Epithelial cell of proximal tubule (primary cell): Measurements from ENCODE around the gene ATP8A2. TPM values are rescaled to one million over a fixed set of nuclear protein-coding genes. Genes with fewer than 3 reads are reported as not detected.

ENCODE experiments used
- DNase-seq: peaks from one replicate; pipeline ENCODE4 v3.0.0-alpha.2; 2011; ENCODE audit warnings: low read depth
- H3K4me3 ChIP-seq: 2 replicates; pipeline ENCODE4 v1.5.1; 2011; ENCODE audit warnings: low read depth, mild to moderate bottlenecking, low read length
- total RNA-seq: library from RNA; depleted of rRNA; stranded (reverse); fragments of >200 nt; gene quantifications from 2 replicates; pipeline ENCODE4 v1.2.3, GENCODE V29; 2015
- TF ChIP-seq, protein P1 (sequence below): conservative IDR thresholded peaks from 2 replicates; pipeline ENCODE4 v1.5.1; 2012; ENCODE audit warnings: low read depth, mild to moderate bottlenecking, low read length

ATP8A2 gene
- total RNA-seq, 1 donor from 2014 or later, result 2.2 TPM

DNA sequence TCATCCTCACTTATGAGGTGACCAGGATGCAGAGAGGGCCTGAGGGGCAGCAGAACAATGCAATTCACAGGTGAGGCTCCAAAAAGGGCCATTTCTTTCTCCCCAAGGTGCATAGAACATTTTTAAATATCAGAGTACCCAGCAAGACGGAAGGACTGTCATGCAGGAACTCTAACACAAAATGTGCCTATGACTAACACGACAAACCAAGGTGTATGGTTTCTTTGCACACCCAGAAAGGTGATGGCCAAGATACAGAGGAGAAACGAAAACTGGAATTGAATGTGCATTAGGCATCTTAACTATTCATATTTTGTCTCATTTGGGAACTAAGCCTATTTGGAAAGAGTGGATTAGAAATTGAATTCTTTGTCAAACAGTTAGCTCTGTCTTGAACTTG is 650.2 kb downstream of the ATP8A2 start:
- TF ChIP-seq, protein P1, sequence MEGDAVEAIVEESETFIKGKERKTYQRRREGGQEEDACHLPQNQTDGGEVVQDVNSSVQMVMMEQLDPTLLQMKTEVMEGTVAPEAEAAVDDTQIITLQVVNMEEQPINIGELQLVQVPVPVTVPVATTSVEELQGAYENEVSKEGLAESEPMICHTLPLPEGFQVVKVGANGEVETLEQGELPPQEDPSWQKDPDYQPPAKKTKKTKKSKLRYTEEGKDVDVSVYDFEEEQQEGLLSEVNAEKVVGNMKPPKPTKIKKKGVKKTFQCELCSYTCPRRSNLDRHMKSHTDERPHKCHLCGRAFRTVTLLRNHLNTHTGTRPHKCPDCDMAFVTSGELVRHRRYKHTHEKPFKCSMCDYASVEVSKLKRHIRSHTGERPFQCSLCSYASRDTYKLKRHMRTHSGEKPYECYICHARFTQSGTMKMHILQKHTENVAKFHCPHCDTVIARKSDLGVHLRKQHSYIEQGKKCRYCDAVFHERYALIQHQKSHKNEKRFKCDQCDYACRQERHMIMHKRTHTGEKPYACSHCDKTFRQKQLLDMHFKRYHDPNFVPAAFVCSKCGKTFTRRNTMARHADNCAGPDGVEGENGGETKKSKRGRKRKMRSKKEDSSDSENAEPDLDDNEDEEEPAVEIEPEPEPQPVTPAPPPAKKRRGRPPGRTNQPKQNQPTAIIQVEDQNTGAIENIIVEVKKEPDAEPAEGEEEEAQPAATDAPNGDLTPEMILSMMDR, result no peak
- DNase-seq, result no peak
- H3K4me3 ChIP-seq, result no peak overlapping the region

DNA sequence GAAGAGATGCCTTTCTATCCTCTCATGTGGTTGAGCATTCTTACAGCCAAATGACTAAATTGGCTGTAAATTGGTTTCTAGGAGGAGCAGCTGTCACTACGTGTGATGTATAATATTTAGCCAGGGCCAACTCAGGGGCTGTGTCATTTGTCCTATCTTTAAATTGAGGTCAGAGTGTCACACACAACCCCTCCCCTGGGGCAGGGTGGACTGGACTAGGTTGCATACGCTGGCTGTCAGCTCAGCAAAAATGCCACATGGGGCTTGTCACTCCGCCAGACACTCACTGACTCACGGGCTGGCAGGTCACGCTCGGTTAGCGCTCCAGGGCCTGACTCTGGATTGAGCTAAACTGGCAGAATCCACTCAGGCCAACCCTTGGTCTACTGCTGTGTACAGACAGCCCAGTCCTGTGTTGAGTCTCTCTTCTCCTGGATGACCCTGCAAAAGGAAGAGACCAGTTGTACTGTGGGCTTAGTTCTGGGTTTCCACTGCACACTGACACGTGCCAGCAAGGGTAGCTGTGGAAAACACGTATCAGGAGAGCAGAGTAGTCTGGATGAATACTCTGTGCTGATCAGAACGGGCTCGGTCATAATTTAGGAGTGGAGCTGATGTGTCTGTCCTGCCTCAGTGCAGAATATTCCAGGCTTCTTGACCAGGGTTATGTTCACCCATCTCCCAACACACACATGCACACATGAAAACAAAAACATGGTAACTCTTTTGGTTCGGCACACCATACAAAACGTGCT is 650.9 kb downstream of the ATP8A2 start:
- TF ChIP-seq, protein P1, result no peak
- H3K4me3 ChIP-seq, result no peak overlapping the region
- peak; percentile 78 for DNase-seq

DNA sequence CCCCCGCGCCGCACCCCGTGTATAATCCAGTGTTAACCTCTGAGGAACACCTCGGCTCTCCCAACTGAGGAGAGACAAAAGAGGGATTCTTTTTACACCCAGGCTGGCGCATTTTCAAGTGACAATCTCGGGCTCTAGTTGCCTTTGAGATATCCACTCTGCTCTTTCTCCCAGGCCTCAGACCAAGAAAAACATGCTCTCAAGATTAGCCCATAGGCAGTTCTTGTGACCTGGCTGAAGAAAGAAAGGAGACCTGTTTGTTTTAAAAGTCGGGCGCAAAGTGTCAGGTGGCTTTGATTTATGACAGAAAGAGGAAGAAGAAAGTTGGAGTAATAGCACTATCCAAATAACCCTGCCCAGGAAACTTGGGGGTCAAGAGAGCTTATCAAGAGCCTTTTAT is 652.8 kb downstream of the ATP8A2 start:
- DNase-seq, result no peak
- TF ChIP-seq, protein P1, result no peak
- no peak overlapping the region for H3K4me3 ChIP-seq

DNA sequence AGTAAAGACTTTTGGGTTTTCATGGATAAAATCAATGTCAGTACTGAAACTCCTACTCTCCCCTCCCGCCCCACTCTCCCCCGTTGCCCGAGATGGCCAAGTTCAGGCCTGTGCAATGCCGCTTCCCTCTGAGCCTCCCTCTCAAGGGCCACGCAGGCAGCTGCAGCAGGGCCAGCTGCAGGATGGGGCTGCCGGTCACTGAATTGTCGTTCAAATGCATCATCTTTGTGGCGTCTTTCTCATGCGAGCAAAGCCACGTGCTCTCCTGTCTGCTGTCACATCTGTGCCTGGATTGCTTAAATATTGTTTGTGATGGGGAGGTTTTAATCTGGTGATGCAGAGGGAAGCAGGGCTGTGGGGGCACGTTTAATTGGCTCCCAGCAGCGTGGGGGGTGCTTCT is 653.4 kb downstream of the ATP8A2 start:
- DNase-seq, result no peak
- no peak overlapping the region for H3K4me3 ChIP-seq
- TF ChIP-seq, protein P1, result no peak

DNA sequence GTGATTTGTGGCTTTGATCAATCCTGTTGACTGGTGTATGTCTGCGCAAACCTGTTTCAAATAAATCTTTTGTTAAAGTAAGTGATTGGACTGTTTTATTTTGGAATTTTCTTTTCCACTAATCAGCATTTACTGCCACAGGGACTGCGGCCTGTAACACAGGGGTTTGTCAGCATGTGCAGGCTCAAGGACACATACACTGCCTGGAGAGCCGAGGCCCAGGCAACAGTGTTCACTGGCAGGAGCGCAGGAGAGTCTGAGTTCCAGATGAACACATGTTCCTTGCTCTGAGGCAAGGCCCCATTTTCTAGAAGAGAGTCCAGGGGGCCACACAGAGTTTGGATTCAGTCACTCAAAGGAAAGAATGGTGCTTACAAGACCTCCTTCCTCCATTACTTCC is 654.0 kb downstream of the ATP8A2 start:
- no peak overlapping the region for H3K4me3 ChIP-seq
- TF ChIP-seq, protein P1, result no peak
- DNase-seq, result no peak

DNA sequence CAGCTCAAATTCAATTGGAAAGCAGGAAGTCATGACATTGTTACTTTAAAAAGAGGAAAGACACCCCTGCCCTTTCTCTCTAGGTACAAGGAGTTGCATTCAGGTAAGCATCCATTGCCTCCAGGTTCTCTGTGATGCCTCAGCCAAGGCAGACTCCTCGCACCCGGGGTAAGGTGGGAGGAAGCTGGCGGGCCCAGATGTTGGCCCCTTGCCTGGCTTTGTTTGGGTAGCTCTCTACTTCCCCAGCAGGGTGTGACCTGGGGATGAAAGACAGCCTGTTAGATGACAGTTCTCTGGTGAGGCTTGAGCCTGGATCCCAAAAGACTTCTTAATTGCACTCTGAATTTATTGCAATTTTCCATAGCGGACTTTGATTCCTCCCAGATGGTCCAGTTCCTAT is 654.4 kb downstream of the ATP8A2 start:
- H3K4me3 ChIP-seq, result no peak overlapping the region
- no peak for DNase-seq
- TF ChIP-seq, protein P1, result no peak

DNA sequence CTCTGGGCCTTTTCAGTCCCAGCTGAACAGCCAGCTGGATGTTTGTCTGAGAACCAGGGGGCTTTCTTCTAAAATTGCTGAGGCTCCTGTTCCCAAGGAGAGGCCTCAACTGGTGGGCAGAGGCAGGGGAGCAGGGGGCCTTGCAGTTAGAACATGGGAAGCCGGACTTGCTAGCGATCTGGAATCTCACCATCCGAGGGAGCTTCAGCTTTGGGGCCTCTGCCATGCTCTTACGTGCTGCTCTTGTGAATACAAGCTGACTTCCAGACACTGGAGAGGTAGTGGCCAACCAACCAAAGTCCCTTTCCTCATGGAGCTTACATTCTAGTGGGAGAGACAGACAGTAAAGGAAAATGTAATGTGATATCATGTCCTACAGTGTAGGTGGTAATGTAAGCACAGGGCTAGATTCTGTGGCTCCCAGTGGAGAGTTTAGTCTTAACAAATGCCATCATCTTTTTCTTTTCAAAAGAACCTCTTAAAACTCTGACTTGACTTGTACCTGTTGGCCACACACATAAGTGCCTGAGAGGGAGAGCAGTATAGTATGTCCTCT is 657.9 kb downstream of the ATP8A2 start:
- no peak for DNase-seq
- TF ChIP-seq, protein P1, result no peak

More for the DNA sequence above, 657.9 kb downstream of the ATP8A2 start:
- no peak overlapping the region for H3K4me3 ChIP-seq
